Daoy (cell line): ENCODE results near the gene LPCAT4. TPM values are rescaled to one million over a fixed set of nuclear protein-coding genes. Genes with fewer than 3 reads are reported as not detected.
A peak's percentile ranks its signal among the peaks of the same experiment; 100 is the strongest.

Experiments
- DNase-seq: peaks from one replicate; pipeline ENCODE4 v3.0.0-alpha.2; 2015; ENCODE audit warnings: low read depth
- total RNA-seq: library from RNA; depleted of rRNA; stranded (reverse); fragments of >200 nt; shearing (Covaris generic); gene quantifications from 2 replicates; pipeline ENCODE4 v1.2.3, GENCODE V29; 2014

LPCAT4 gene
- total RNA-seq, 1 experiment from 2014 or later: 10.7 TPM

- peak; percentile 96 for DNase-seq
Measured at GRCh38 chr15:34337557-34338306, 29.3 kb downstream of the LPCAT4 start, which contains the start of gene SLC12A6. Gene SLC12A6, minus strand, starts transcription at chr15:34337781. Its CDS starts 1,101 bp downstream, at chr15:34336680.

- DNase-seq: no peak
Measured at GRCh38 chr15:34336991-34337556, 29.9 kb downstream of the LPCAT4 start.

- no peak for DNase-seq
Measured at GRCh38 chr15:34336231-34336990, 30.6 kb downstream of the LPCAT4 start.

- peak; percentile 19 for DNase-seq
Measured at GRCh38 chr15:34335176-34336032, 31.6 kb downstream of the LPCAT4 start.

GRCh38 chr15:34334672-34335071, 32.3 kb downstream of the LPCAT4 start:
- DNase-seq: no peak

GRCh38 chr15:34332553-34333120, 34.4 kb downstream of the LPCAT4 start:
- DNase-seq: no peak

GRCh38 chr15:34331809-34332208, 35.2 kb downstream of the LPCAT4 start:
- DNase-seq: peak; percentile 62

- no peak for DNase-seq
Measured at GRCh38 chr15:34330279-34330678, 36.7 kb downstream of the LPCAT4 start.

- DNase-seq: no peak
Measured at GRCh38 chr15:34329006-34329405, 38.0 kb downstream of the LPCAT4 start.

- DNase-seq: no peak
Measured at GRCh38 chr15:34327906-34328305, 39.1 kb downstream of the LPCAT4 start.

- DNase-seq: no peak
Measured at GRCh38 chr15:34325368-34325767, 41.6 kb downstream of the LPCAT4 start.

- no peak for DNase-seq
Measured at GRCh38 chr15:34324933-34325332, 42.1 kb downstream of the LPCAT4 start.

GRCh38 chr15:34323217-34323616, 43.8 kb downstream of the LPCAT4 start:
- DNase-seq: no peak

- DNase-seq: peak; percentile 40
Measured at GRCh38 chr15:34318277-34319079, 48.5 kb downstream of the LPCAT4 start.

GRCh38 chr15:34314491-34315490, 52.2 kb downstream of the LPCAT4 start:
- DNase-seq: no peak

GRCh38 chr15:34311563-34311962, 55.4 kb downstream of the LPCAT4 start:
- DNase-seq: no peak
